NCI-H82 treated with DMSO at 0.1 percent for 48 hours (cell line): ENCODE results near the gene APOC1.

Experiments
- DNase-seq: peaks from one replicate; lab custom pipeline; 2025; ENCODE audit not compliant: unreplicated experiment; lab: John Stamatoyannopoulos, UW

The APOC1 gene

GRCh38 chr19:44955505-44956439 lies 41.4 kb downstream of the APOC1 start:
- DNase-seq = no peak

GRCh38 chr19:44957526-44957925 lies 43.1 kb downstream of the APOC1 start:
- DNase-seq = no peak

DNA sequence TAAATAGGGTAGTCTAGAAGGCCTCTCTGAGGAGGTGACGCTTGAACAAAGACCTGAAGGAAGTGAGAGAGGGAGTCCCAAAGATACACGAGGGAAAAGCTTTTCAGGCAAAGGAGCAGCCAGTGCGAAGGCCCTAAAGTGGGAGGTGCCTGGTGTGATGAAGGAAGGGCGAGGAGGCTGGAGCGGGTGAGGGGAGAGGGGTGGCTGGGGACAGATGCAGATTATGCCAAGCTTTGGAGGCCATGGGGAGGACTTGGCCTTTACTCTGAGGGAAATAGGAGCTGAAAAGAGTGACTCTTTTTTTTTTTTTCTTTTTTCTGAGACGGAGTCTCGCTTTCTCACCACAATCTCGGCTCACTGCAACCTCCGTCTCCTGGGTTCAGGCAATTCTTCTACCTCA lies 43.7 kb downstream of the APOC1 start:
- no peak for DNase-seq

DNA sequence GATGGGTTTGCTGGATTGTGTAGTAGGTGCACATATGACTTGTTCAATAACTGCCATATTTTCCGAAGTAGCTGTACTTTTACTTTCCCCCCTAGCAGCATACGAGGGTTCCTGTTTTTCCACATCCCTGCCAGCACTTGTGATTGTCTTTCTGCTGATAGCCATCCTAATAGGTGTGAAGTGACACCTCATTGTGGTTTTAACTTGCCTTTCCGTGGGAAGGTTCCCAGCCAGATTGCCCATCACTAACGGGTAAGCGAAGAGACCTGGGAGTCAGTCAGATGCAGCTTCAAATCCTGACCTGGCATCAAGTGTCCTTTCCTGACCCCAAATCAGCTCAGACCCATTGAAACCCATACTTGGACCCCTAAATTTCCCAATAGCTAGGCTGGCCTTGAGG lies 45.3 kb downstream of the APOC1 start:
- no peak for DNase-seq

DNA sequence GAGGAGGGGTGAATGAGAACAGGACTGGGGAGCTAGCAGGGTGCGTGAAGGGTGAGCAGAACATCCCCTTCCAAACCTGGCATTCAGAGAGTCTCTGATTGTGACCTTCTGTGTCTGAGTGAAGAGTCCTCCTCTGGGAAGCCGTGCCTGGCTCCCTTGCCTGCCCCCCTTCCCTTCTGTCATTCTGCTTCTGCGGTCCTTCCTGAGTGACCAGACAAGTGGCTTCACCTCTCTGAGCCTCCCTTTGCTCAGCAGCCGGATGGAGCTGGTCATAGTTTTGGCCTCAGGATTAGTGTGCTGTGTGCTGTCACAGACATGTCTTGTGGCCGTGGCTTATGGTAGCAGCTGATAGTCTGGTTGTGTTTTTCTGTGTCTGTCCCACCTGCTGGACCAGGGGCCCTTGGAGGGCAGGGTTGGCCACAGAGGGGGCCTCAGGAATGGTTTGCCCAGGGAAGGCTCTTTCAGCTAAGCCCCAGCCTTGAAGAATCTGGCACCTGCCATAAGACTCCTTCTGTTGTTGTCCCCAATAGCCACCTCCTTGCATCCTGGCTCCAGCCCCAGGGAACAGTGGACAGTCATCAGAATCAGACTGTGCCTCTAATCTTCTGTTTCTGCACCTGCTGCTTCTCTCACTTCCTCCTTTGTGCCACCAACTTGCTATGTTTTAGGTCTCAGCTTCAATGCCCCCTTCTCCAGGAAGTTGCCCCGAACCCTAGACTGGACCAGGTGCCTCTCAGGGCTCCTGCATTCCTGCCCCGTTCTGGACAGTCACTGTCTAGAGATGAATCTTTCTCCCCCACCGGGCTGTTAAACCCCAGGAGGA lies 46.7 kb downstream of the APOC1 start:
- no peak for DNase-seq

DNA sequence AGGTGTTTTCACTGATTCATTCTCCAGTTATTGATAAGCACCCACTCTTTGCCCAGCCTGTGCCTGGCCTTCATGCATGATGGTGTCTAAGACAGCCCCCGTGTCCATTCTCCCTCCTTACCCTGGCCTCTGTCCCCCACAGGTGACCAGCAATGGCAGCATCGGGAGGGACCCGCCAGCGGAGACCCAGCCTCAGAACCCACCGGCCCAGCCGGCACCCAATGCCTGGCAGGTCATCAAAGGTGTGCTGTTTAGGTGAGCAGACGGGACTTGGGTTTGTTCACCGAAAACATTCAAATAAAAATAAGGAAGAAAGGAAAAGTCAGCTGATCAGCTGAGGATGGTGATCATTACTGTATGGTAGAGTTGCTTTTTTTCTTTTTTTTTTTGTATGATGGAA lies 47.4 kb downstream of the APOC1 start:
- no peak for DNase-seq

DNA sequence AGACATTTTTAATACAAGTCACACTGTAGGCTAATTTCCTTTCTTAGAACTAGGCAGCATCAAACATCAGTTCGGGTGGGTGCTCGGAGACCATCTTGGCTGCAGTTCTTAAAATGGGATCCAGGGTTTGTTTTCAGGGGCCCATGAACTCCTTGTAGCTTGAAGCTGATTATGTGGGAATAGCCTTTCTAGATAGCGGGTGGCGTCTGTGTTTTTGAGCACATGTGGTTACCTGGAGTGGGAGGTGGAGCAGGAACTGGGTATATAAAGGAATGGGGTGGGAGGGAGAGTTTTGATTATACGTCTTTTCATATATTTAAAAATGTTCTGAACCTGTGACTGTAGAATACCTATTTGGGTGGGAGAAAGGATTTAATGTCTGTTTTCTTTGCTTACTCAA lies 53.7 kb downstream of the APOC1 start:
- DNase-seq = no peak

GRCh38 chr19:44968670-44969069 lies 54.3 kb downstream of the APOC1 start:
- no peak for DNase-seq
